SU-DHL-6 (cell line): Measurements from ENCODE around the gene TEDC1.

Experiments used
- H2AFZ ChIP-seq: fragments of 200-600 bp; sonication (generic); 2 replicates; pipeline ENCODE4 v1.6.1; 2014; ENCODE audit warnings: low read depth, mild to moderate bottlenecking, moderate library complexity, mixed read lengths, antibody characterized with exemption, low read length; ENCODE audit not compliant: severe bottlenecking
- H3F3A ChIP-seq: fragments of 200-600 bp; shearing (Covaris generic); 2 replicates; pipeline ENCODE4 v1.6.0; 2016; ENCODE audit warnings: antibody characterized with exemption, mild to moderate bottlenecking; ENCODE audit not compliant: insufficient read depth
- H3K27ac ChIP-seq: fragments of 200-600 bp; sonication (generic); 2 replicates; pipeline ENCODE4 v1.5.1; 2016; ENCODE audit warnings: low read depth, mild to moderate bottlenecking, low read length, moderate library complexity, mixed read lengths
- H3K27me3 ChIP-seq: fragments of 200-600 bp; sonication (generic), shearing (Covaris generic); 2 replicates; pipeline ENCODE4 v1.6.0; 2014; ENCODE audit warnings: mild to moderate bottlenecking, low read length
- H3K36me3 ChIP-seq: fragments of 200-600 bp; sonication (generic); 2 replicates; pipeline ENCODE4 v1.6.1; 2014; ENCODE audit warnings: mild to moderate bottlenecking, low read length, mixed read lengths
- H3K4me2 ChIP-seq: fragments of 300-600, 200-600 bp; shearing (Covaris generic), sonication (generic); 2 replicates; pipeline ENCODE4 v1.6.0; 2014; ENCODE audit warnings: low read length, low read depth, mild to moderate bottlenecking; ENCODE audit not compliant: poor library complexity, severe bottlenecking
- H3K4me3 ChIP-seq: fragments of 200-600 bp; sonication (generic); 2 replicates; pipeline ENCODE4 v1.5.1; 2014; ENCODE audit warnings: antibody characterized with exemption, low read length, mild to moderate bottlenecking, mixed read lengths; ENCODE audit not compliant: insufficient read depth, poor library complexity, severe bottlenecking
- H3K79me2 ChIP-seq: fragments of 200-600 bp; sonication (generic); 2 replicates; pipeline ENCODE4 v1.6.1; 2014; ENCODE audit warnings: mild to moderate bottlenecking, low read length, moderate library complexity; ENCODE audit not compliant: insufficient read depth
- H3K9ac ChIP-seq: fragments of 200-600 bp; sonication (generic); 2 replicates; pipeline ENCODE4 v1.7.0; 2014; ENCODE audit warnings: mild to moderate bottlenecking, low read length
- H3K9me2 ChIP-seq: fragments of 200-600 bp; sonication (generic); replicated peaks from 2 replicates; pipeline ENCODE4 v1.6.1; 2014; ENCODE audit warnings: low read length; ENCODE audit not compliant: insufficient read depth
- H3K9me3 ChIP-seq: fragments of 200-600 bp; sonication (generic); 2 replicates; pipeline ENCODE4 v1.6.1; 2014; ENCODE audit warnings: low read length, mixed read lengths; ENCODE audit not compliant: insufficient read depth
- H4K20me1 ChIP-seq: fragments of 200-600 bp; sonication (generic); 2 replicates; pipeline ENCODE4 v1.6.1; 2014; ENCODE audit warnings: low read depth, mild to moderate bottlenecking, antibody characterized with exemption, low read length, moderate library complexity, mixed read lengths
- CTCF ChIP-seq: fragments of 200-600 bp; sonication (generic); IDR thresholded peaks from one replicate; pipeline ENCODE4 v1.5.1; 2017; ENCODE audit warnings: antibody characterized with exemption, mild to moderate bottlenecking, low read length, moderate library complexity; ENCODE audit not compliant: insufficient read depth, poor library complexity, severe bottlenecking
- EZH2phosphoT487 ChIP-seq: fragments of 200-600 bp; sonication (generic), shearing (Covaris generic); conservative IDR thresholded peaks from 2 replicates; pipeline ENCODE4 v1.6.1; 2018; ENCODE audit warnings: mild to moderate bottlenecking, antibody characterized with exemption, low read length, moderate library complexity, mixed read lengths

Gene TEDC1

GRCh38 chr14:105455766-105456660 lies 35.0 kb upstream of the TEDC1 start:
- Histone ChIP-seq H3K79me2 (no peaks in the 10 kb centered on the region), H3F3A (no peaks in the 10 kb centered on the region), H3K36me3 (no peaks in the 10 kb centered on the region), H3K9me3 (no peaks in the 10 kb centered on the region), H3K4me2 (no peak overlapping the region), H2AFZ (no peak overlapping the region), H3K9me2 (no peaks in the 10 kb centered on the region), H3K27me3 (no peaks in the 10 kb centered on the region), H3K9ac (no peak overlapping the region), H3K27ac (no peak overlapping the region), H4K20me1 (no peaks in the 10 kb centered on the region), H3K4me3 (no peak overlapping the region)
- TF ChIP-seq CTCF (no peak), EZH2phosphoT487 (no peak)

GRCh38 chr14:105456736-105457617 lies 34.1 kb upstream of the TEDC1 start:
- TF ChIP-seq CTCF, result no peak
- no peak for TF ChIP-seq EZH2phosphoT487
- Histone ChIP-seq H4K20me1 (no peaks in the 10 kb centered on the region), H3F3A (no peaks in the 10 kb centered on the region), H3K4me3 (no peak overlapping the region), H2AFZ (no peak overlapping the region), H3K9ac (no peak overlapping the region), H3K9me2 (no peaks in the 10 kb centered on the region), H3K9me3 (no peaks in the 10 kb centered on the region), H3K27me3 (no peaks in the 10 kb centered on the region), H3K27ac (no peak overlapping the region), H3K36me3 (no peaks in the 10 kb centered on the region), H3K79me2 (no peaks in the 10 kb centered on the region), H3K4me2 (no peak overlapping the region)

GRCh38 chr14:105458010-105458409 lies 33.0 kb upstream of the TEDC1 start:
- H4K20me1 ChIP-seq, result no peaks in the 10 kb centered on the region
- no peaks in the 10 kb centered on the region for H3K27me3 ChIP-seq
- H2AFZ ChIP-seq, result no peak overlapping the region
- no peaks in the 10 kb centered on the region for H3F3A ChIP-seq
- no peaks in the 10 kb centered on the region for H3K79me2 ChIP-seq
- H3K4me3 ChIP-seq, result no peak overlapping the region
- TF ChIP-seq CTCF (no peak), EZH2phosphoT487 (no peak)
- no peak overlapping the region for H3K9ac ChIP-seq
- H3K36me3 ChIP-seq, result no peaks in the 10 kb centered on the region
- H3K9me2 ChIP-seq, result no peaks in the 10 kb centered on the region
- H3K9me3 ChIP-seq, result no peaks in the 10 kb centered on the region
- no peak overlapping the region for H3K4me2 ChIP-seq
- no peak overlapping the region for H3K27ac ChIP-seq
